Hepatocyte (in vitro differentiated cells): ENCODE measurements around the gene FNDC3B.

Experiments used
- CTCF ChIP-seq: fragments of 200-600 bp; sonication (generic); IDR thresholded peaks from 2 replicates; pipeline ENCODE4 v1.5.1; 2016; ENCODE audit warnings: antibody characterized with exemption, mild to moderate bottlenecking; ENCODE audit not compliant: poor library complexity
- EZH2 ChIP-seq: fragments of 200-600 bp; sonication (generic); IDR thresholded peaks from 2 replicates; pipeline ENCODE4 v1.6.1; 2016; ENCODE audit warnings: antibody characterized with exemption, mild to moderate bottlenecking, borderline replicate concordance
- EZH2phosphoT487 ChIP-seq: fragments of 200-600 bp; sonication (generic); IDR thresholded peaks from one replicate; pipeline ENCODE4 v1.6.1; 2018; ENCODE audit warnings: antibody characterized with exemption, mild to moderate bottlenecking, low read depth, moderate library complexity; ENCODE audit not compliant: unreplicated experiment, severe bottlenecking

GRCh38 chr3:172254542-172254941 lies 215.2 kb downstream of the FNDC3B start:
- TF ChIP-seq CTCF (no peak), EZH2 (no peak), EZH2phosphoT487 (no peak)
